HUDEP-2 (cell line): ENCODE results near the gene HNF4A.

Source experiments
- DNase-seq, 76 experiments: peaks; one replicate each; lab custom pipeline; 2025; ENCODE audit not compliant: unreplicated experiment in 76 of 76; lab: John Stamatoyannopoulos, UW

The HNF4A gene

GRCh38 chr20:44435630-44436335 lies 80.3 kb downstream of the HNF4A start:
- no peak for DNase-seq

GRCh38 chr20:44436393-44436792 lies 80.9 kb downstream of the HNF4A start:
- no peak for DNase-seq

DNA sequence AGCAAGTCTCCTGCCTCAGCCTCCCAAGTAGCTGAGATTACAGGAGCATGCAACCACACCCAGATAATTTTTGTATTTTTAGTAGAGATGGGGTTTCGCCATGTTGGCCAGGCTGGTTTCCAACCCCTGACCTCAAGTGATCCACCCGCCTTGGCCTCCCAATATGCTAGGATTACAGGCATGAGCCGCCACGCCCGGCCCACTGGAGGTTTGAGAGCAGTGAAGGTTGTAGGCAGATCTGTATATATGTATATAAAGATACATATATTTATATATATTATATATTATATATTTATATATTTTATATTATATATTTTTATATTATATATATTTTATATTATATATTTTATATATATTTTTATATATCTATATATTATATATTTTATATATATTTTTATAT lies 82.0 kb downstream of the HNF4A start:
- no peak for DNase-seq

DNA sequence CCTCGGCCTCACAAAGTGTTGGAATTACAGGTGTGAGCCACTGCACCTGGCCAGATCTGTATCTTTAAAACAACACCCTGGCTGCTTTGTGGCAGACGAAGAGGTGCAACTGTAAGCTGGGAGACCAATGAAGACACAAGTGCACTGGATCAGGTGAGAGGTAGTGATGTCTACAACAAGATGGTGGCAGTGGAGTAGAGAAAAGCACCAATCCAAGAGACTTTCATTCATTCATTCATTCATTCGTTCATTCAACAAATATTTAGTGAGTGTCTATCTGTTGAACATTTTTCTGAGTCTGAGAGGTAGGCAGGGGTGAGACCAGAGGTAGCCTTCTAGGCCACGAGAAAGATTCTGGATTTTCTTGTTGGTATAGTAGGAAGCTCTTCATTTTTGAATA lies 83.3 kb downstream of the HNF4A start:
- DNase-seq, result no peak

- no peak for DNase-seq
Measured at GRCh38 chr20:44439318-44439717, 83.8 kb downstream of the HNF4A start.

DNA sequence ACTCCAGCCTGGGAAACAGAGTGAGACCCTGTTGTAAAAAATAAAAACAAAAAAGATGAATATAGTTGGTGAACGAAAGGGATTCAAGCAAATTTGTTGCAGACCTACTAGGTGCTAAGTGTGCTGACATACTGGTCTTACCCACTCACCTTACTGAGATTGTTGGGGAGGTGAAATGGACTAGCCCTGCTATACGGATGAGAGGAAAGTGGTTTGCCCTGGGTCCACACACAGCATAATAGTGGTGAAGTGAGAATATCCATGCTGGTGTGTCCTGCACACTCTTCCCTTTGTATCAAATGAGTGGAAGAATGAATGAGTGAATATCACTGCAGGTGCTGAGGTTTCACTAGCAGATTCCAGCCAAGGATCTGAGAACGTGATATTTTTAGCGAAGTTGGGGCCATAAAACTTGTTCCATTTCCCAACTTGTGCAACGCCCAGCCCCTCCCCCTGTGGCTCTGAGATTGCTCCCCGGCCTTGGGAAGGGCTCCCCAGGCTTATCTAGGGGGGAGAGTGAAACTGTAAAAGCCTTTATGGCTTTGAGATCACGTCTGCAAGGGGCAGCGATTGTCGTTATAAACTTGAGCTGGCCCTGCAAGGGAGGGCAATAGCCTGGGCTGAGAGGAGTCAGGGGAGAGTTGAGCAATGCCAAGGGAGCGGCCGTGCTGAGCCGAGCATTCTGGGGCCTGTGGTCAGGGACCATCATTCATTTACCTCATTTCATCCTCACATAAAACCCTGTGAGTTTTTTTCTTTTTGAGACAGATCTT lies 87.0 kb downstream of the HNF4A start:
- no peak for DNase-seq

DNA sequence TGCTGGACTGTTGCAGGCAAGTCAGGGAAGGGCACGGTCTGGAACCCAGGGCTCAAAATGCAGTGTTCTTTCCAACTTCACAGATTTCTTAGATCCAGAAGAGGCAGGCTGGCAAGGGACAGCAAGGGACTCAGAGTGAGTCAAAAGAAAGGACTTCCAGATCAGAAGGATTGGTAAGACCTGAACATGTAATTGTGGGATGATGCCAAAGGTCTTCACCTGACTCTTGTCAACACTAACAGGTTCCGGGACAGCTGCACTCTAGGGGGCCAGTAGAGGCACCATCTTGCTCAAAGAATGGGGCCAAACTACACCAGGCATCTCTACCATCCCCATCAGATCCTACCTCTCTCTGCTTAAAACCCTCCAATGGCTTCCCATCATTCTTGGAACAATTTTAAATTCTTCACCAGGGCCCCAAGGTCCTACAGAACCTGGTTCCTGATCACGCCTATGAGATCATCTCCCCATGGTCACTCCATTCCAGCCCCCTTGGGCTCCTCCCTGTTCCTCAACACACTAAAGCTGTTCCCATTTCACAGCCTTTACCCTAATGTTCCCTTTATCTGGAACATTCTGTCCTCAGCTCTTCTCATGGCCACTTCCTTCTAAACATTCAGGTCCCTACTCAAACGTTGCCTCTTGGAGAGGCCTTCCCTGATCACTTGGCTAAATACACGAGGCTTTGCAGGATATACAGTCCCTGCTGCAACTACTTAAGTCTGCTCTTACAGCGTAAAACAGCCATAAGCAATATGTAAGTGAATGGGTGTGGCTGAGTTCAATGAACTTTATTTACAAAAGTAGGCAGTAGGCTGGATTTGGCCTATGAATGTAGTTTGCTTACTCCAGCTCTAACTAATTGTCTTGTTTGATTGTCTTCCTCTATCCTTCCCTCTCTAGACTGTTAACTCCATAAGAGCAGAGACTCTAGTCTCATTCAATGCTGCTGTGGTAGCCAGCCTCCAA lies 90.5 kb downstream of the HNF4A start:
- no peak for DNase-seq

DNA sequence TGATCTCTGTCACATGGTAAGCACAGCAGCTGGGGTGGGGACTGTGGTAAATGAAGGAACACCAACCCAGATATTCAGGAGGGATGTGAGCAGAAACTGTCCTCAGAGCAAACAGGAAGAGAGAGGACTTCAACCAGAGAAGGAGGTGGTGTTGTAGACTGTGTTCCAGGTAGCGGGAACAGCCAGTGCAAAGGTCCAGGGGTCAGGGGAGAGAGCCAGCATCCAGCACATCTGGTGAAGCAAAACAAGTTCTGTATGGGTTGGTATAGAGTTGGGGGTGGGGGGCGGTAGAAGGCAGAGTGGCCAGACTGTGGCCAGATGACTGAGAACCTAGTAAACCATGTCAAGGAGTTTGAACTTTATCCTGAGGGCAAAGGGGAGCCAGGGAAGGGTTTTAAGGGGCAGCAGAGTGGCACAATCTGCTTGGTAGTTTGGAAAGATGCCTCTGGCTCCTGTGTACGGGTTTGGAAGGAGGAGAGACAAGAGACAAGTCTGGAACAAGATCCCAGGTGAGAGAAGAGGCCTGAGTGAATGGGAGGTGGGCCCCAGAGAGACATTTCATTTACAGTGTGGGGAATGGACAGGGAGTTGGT lies 92.4 kb downstream of the HNF4A start:
- DNase-seq, result no peak

DNA sequence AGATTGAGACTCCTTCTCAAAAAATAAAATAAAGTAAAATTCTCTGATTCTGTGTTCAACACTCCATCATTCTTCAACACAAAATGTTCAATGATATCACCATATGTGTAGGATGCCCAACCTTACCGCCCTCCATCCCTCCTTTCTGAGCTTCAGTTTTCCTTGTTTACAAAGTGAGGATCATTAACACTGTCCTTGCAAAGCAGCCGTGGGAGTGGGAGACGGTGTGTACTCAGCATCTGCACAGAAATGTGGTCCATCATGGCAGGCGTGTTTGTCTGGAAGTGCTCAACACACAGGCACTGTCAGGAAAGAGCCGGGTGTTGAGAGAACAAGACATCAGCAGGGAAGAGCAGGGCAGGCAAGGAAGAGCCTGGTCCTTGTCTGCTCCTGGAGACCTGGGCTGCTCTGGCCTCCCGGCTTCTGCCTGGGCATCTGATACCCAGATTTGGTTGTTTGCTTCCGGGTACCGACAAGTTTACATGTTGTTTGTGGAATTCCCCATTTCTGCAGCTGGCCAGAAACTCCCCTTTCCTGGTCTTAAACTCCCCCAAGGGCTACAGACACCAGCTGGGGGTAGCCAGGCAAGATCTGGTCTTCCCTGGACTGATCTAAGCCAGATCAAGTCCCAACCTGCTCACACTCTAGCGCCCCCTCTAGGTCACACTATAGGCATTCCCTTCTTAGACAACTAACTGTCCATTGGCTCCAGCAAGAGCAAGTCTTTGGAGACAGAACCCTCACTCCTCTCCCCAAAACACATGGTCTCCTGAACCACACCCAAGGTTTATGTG lies 93.5 kb downstream of the HNF4A start:
- peak in 43 of 76 experiments; percentile 5 to 57 (median 24) for DNase-seq

GRCh38 chr20:44449864-44450263 lies 94.4 kb downstream of the HNF4A start:
- DNase-seq, result no peak

DNA sequence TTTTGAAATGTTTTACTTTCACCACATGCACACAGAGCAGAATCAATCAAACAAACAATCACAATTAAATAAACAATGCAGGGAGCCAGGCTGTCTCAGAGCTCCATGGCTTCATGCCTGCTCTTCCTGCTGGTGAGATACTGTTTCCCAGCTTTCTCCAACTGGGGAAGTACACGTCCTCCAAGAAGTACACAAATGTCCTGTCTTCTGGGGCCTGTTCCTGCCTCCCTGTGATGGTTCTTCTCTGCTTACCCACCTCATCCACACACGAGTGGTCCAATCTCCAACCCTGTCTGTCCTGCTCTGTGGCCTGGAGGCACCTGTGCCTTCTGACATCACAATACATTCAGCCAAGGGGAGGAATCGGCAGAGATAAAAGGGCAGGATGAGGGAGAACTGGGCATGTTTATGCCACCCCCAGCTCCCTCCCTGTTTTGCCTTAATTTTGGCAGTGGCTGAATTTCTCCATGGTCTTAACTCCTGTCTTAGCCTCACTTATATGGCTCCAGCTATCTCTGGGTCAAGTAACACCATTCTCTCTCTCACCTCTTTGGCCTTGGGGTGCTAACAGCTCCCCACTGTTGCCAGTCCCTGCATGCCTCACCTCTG lies 94.9 kb downstream of the HNF4A start:
- no peak for DNase-seq

- DNase-seq, result no peak
Measured at GRCh38 chr20:44450903-44451450, 95.5 kb downstream of the HNF4A start.

GRCh38 chr20:44454306-44454963 lies 98.9 kb downstream of the HNF4A start:
- no peak for DNase-seq

DNA sequence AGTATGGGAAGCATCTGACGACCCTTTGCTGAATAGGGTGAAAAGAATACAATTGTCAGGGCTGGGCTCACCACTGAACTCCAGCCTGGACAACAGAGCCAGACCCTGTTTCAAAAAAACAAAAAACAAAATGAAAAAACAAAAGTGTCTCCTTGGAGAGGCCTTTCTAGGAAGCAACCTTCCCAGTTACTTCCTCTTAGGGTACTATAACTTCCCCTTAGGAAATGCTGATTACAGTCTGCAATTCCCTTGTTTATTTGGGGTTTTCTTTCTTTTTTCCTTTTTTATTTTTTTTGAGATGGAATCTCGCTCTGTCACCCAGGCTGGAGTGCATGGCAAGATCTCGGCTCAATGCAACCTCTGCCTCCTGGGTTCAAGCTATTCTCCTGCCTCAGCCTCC lies 99.6 kb downstream of the HNF4A start:
- DNase-seq, result no peak

- no peak for DNase-seq
Measured at GRCh38 chr20:44456611-44457010, 101.1 kb downstream of the HNF4A start.

- peak in 33 of 76 experiments; percentile 3 to 58 (median 22) for DNase-seq
Measured at GRCh38 chr20:44457016-44457415, 101.5 kb downstream of the HNF4A start.

GRCh38 chr20:44459271-44459670 lies 103.8 kb downstream of the HNF4A start:
- DNase-seq, result no peak

- DNase-seq, result peak in 24 of 76 experiments; percentile 4 to 52 (median 28)
Measured at GRCh38 chr20:44460795-44461141, 105.3 kb downstream of the HNF4A start.
